ENCODE measurements around the gene FASN. TPM values are rescaled to one million over a fixed set of nuclear protein-coding genes. Genes with fewer than 3 reads are reported as not detected.

FASN gene
- total RNA-seq, 1 experiment from 2014 or later: 64.6 TPM

DNA sequence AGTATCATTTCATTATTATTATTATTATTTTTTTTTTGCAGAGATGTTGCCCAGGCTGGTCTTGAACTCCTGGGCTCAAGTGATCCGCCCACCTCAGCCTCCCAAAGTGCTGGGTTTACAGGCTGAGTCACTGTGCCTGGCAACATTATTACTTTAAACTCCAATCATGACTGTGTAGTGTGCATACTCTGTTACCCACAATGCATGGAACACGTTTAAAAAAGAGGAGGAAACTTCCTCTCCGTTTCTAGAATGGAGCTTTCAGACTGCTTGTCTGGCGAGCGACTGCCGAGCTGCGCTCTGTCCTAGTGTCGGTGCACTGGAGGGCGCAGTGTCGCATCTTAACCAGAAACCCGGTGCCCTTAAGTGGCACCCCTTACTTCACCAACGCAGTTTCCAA, 22.1 kb upstream of the FASN start:
- no peak for DNase-seq (ENCODE audit: low read depth)
- in situ Hi-C loops (cut with HindIII; ENCODE audit: low pct_unique_long_range_greater_than_20kb, low sequenced_read_pairs): no loop called here

DNA sequence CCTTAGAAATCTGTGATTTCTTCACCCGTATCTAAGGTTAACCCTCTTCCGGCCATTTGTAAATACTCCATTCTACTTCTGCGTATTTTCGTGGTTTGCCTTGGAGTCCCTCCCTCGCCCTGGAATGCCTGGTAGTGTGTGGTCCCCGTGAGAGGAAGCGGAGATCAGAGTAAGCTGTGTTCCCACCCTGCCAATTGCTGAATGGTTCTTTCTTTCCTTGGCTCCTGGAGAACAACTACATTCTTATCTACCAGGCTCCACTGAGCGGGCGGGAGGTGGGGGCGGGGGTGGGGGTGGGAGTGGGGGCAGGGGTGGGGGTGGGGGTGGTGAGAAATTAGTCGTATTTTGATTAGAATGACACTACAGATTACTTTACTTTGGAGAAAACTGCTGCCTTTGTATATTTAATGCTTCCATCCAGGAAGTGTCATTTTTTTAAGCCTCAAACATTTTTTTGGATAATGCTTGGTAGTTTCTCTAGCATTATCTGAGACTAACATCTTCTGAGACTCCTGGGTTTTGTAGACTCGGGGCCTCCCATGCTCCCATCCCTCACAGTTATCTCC, 20.9 kb upstream of the FASN start:
- in situ Hi-C loops (cut with HindIII; ENCODE audit: low pct_unique_long_range_greater_than_20kb, low sequenced_read_pairs): no loop called here

DNA sequence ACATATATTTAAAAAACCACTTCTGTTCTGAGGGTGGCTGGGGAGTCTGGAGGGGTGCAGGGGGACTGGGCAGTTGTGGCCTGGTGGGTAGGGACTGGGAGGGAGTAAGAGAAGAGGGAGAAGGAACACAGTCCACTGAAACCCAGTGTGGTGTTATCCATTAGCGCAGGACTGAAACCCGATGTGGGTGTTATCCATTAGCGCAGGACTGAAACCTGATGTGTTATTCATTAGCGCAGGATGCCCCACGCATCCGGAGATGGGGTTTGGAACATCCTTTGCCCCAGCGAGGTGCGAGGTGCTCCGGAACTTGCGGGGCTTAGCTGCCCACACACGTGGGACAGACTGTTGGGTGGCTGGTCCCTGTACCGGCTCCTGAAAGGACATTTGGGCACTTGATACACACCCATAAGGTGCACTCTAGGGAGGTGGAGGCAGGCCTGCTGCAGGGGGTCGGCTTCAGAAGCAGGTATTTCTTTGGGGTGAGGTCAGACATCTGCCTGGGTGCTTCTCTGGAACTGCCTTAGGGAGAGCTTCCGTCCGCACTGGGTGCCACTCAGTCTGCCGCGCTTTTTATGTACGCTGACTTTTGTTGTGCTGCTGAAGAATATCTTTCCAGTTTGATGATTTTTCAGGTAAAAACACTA, 20.3 kb upstream of the FASN start:
- no peak for DNase-seq (ENCODE audit: low read depth)
- in situ Hi-C loops (cut with HindIII; ENCODE audit: low pct_unique_long_range_greater_than_20kb, low sequenced_read_pairs): no loop called here

More for the DNA sequence above, 20.9 kb upstream of the FASN start:
- no peak for DNase-seq (ENCODE audit: low read depth)

DNA sequence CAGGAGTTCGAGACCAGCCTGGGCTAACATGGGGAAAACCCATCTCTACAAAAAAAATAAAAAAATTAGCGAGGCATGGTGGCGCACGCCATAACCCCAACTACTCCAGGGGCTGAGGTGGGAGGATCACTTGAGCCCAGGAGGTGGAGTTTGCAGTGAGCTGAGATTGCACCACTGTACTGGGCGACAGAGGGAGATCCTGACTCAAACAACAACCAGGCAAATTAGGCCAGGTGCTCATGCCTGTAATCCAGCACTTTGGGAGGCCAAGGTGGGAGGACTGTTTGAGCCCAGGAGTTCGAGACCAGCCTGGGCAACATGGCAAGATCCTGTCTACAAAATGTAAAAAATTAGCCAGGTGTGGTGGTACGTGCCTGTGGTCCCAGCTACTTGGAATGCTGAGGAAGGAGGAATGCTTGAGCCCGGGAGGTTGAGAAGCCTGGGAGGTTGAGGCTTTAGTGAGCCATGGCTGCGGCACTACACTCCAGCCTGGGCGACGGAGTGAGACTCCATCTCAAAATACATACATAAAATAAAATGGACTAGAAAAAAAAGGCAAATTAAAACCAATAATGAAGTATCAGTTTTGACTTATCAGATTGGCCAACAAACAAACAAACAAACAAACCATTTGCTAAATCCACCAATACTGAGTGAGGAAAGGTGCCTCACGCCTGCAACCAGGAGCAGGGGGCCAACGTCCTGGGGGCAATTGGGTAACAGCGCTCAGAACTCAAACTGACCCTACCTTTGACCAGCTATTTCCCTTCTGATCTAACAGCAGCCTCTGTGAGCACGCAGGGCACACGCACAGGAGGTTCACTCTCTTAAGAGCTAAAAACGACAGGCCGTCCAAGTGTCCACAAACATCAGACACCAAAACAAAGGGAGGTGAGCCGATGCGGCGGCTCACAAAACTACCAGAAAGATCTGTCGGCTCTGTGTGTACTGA, 19.4 kb upstream of the FASN start:
- in situ Hi-C loops (cut with HindIII; ENCODE audit: low pct_unique_long_range_greater_than_20kb, low sequenced_read_pairs): no loop called here
- no peak for DNase-seq (ENCODE audit: low read depth)

DNA sequence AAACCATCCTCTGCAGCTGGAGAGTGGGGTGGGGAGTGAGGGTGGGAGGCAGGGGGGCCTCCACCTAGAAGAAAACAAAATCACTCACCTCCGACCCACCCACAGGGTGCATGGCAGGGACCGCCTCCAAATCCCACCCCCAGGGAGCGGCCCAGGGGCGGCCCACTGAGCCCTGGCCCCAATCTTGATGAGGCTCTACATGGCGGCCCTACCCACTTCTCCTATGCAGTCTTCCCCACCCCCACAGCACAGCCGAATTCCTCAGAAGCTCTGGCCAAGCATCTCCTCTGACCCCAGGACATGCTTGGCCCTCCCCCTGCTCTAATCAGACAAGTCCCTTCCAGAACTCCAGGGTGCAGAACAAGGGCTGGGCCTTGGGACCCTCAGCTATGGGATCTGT, 18.2 kb upstream of the FASN start:
- DNase-seq (ENCODE audit: low read depth): no peak
- in situ Hi-C loops (cut with HindIII; ENCODE audit: low pct_unique_long_range_greater_than_20kb, low sequenced_read_pairs): no loop called here

DNA sequence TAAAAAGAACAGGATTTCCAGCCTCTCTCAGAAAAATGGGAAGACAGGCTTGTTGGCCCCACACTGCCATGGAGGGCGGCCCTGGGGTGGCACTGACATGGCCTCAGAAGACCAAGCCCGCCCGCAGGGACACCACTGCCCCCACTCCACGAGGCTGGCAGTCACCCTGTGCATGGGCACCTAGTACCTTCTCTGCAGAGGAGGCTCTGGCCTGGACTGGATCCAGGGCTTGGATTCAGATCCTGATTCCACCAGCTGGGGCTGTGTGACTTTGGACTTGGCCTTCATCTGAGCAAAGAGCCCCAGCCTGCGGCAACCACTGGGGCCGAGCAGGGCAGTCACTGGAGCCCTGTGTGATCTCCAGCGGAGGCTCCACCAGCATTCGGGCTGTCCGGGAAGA, 16.8 kb upstream of the FASN start:
- no peak for DNase-seq (ENCODE audit: low read depth)
- in situ Hi-C loops (cut with HindIII; ENCODE audit: low pct_unique_long_range_greater_than_20kb, low sequenced_read_pairs): no loop called here

DNA sequence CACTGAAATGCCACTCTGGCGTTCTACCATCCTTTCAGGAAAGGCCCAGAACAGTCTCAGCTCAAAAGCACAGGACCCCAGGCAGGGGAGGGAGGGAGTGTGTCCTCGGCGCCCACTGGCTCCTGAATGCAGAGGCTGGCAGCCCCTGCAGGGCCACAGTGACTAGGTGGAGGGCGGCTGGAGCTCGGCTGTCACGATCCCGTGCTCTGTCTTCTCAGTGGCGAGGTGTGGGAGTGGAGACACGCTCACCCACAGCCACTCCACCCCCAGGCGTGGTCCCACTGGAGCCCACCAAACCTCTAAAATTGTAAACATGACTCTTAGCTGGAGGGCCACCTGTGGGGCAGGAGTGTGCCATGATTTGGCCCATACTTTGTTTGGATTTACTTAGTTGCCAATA, 16.4 kb upstream of the FASN start:
- DNase-seq (ENCODE audit: low read depth): no peak
- in situ Hi-C loops (cut with HindIII; ENCODE audit: low pct_unique_long_range_greater_than_20kb, low sequenced_read_pairs): no loop called here

DNA sequence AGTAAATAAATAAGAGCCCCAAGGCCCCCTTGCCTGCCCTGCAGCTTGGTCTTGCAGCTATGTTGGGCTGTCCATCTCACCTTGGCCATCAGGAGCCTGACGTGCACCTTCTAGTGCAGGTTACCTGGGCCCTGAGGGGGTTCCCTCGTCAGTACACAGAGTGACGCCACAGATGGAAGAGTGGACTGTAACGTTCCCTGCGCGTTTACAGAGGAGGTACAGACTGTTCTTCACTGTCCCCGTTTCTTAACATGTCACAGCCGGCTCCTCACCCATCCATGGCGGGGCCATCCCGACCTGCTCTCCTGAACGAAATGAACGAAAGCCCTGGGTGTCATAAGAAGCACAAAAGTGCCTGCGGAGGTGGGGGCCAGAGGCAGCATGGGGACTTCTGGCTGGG, 15.9 kb upstream of the FASN start:
- in situ Hi-C loops (cut with HindIII; ENCODE audit: low pct_unique_long_range_greater_than_20kb, low sequenced_read_pairs): no loop called here
- DNase-seq (ENCODE audit: low read depth): no peak

DNA sequence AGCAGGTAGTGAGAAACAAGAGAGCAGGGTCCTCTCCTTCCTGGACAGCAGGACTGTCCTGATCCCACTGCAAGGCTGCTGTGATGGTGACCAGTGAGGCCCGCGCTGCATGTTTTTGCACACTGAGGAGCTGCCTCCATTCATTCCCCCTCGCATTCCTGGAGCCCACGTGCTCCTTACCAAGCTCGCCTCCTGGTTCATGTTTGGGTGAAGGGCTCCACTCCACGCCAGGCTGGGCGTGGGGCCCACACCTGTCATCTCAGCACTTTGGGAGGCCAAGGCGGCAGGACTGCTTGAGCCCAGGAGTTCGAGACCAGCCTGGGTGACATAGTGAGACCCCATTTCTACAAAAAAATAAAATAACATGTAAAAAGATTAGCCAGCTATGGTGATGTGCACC, 15.4 kb upstream of the FASN start:
- in situ Hi-C loops (cut with HindIII; ENCODE audit: low pct_unique_long_range_greater_than_20kb, low sequenced_read_pairs): no loop called here

DNA sequence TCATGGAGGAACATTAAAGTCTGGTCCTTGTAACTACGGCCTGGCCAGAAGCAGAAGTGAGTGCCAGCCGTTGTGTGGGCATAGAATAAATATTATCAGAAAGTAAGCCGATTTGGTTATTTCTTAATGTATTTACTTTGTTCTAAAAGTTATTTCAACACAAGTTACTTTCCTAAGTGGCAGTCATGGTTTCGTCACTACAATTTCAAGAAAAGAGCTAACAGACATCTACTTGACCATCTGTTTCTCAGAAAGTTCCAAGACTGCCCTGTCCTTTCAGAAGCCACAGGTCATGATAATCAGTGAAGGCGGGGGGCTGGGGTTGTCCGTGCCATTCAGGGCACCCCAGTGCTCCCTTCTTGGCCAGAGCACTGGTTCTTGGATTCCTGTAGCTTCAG, 14.9 kb upstream of the FASN start:
- DNase-seq (ENCODE audit: low read depth): no peak
- in situ Hi-C loops (cut with HindIII; ENCODE audit: low pct_unique_long_range_greater_than_20kb, low sequenced_read_pairs): no loop called here

More for the DNA sequence above, 15.4 kb upstream of the FASN start:
- no peak for DNase-seq (ENCODE audit: low read depth)

DNA sequence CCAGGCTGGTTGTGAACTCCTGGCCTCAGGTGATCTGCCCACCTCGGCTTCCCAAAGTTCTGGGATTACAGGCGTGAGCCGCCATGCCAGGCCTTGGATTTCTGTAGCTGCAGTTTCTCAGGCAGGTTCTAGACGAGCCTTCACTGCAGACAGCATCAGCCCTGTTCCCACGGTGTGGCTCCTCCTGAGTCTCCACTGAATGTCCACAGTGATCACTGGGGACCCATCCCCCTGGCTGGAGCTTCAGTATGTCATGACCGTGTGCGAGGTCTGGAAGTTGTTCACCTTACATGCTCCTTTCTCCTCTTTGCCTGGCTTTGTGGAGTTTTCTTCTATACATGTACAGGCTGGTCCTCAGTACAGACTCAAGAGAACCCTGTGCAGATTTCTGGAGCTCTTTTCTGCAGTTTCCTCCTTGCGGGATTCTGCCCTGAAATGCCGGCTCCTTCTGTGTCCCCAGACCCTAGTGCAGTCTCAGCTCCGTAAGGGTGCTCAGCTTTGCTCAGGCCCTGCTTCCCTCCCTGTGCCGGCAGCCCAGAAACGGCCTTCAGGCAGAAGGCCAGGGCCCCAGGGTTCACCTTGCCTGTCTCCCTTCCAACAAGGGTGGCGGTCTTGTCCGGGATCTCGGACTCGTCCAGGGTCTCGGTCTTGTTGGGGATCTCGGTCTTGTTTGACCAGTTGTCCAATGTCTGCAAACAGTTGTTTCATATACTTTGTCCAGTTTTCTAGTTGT, 14.3 kb upstream of the FASN start:
- in situ Hi-C loops (cut with HindIII; ENCODE audit: low pct_unique_long_range_greater_than_20kb, low sequenced_read_pairs): no loop called here

DNA sequence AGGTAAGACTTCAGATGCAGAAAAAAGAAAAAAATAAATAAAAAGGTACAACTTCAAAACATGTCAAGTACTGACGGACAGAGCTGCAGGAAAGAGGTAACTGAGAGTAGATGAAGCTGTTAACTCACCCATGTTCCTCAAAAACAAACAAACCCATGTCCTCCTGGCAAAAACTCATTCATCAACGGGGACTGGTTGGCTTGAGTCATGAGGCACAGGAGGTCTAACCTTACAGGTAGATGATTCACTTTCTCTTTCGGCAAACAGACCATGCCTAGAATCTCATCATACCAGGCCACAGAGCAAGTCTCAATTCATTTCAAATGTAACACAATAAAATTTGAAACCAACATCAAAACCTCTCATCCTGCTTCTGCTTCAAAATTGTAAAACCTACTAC, 12.3 kb upstream of the FASN start:
- peak; percentile 69 for DNase-seq (ENCODE audit: low read depth)
- in situ Hi-C loops (cut with HindIII; ENCODE audit: low pct_unique_long_range_greater_than_20kb, low sequenced_read_pairs): no loop called here

More for the DNA sequence above, 14.3 kb upstream of the FASN start:
- DNase-seq (ENCODE audit: low read depth): no peak

DNA sequence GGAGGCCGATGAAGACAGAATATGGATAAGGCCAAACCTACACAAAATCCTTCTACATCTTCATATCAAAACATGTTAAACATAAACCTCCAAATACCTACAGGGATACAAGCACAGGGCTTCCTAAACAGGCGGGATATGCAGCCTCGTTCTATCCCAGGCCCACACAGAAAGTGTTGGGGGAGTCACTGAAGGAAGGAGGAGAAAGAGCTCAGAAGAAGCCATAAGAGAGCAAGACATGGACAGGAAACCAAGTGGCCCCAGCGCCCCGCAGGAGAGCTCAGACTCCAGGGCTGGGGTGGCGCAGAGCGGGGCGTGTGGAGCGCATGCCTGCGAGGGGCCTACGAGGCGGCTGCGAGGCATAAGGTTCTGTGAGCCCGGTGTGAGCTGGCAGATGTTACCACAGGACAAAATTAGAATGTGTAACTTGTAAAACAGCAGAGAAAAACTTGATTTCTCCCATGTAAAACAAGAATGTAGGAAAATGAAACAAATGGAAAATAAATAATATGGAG, 11.0 kb upstream of the FASN start:
- in situ Hi-C loops (cut with HindIII; ENCODE audit: low pct_unique_long_range_greater_than_20kb, low sequenced_read_pairs): no loop called here
- no peak for DNase-seq (ENCODE audit: low read depth)

DNA sequence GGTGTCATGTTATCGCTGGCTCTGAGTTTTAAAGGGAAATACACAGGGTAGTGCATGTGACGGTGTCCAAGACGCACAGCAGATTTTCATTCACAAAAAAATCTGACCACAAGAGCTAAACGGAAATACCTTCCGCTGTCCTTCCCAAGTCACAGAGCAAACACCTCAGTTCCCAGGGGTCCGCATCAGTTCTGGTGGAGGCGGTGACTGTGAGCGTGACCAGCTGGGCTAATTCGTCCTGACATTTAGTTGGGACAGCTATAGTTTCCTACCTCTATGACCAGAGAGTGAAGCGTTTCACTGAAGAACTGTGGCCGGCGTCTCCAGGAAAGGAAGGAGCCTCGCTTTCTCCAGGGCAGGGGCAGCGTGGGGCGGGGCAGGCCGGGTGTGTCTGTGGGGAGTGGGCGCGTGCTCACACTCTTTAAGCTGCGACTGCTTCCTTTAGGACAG, 10.5 kb upstream of the FASN start:
- in situ Hi-C loops (cut with HindIII; ENCODE audit: low pct_unique_long_range_greater_than_20kb, low sequenced_read_pairs): no loop called here
- DNase-seq (ENCODE audit: low read depth): no peak

DNA sequence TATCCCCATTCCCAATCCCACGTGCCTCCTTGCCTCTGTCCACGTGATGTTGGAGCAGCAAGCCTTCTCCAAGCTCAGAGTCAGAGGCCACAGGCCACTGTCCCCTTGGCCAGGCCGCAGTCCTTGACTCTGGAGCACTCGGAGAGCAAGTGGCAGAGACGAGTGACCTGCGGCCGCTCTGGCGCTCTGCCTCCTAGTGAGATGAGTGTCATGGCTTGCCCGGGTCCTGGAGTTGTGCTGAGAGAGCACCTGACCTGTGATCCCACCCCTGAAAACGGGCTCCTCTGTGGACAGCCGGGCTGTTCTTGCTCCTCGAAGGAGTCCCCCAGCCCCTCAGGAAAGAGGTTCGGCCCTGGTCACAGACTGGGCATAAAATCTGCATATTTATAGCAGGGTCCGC, 10.0 kb upstream of the FASN start:
- no peak for DNase-seq (ENCODE audit: low read depth)
- in situ Hi-C loops (cut with HindIII; ENCODE audit: low pct_unique_long_range_greater_than_20kb, low sequenced_read_pairs): no loop called here

DNA sequence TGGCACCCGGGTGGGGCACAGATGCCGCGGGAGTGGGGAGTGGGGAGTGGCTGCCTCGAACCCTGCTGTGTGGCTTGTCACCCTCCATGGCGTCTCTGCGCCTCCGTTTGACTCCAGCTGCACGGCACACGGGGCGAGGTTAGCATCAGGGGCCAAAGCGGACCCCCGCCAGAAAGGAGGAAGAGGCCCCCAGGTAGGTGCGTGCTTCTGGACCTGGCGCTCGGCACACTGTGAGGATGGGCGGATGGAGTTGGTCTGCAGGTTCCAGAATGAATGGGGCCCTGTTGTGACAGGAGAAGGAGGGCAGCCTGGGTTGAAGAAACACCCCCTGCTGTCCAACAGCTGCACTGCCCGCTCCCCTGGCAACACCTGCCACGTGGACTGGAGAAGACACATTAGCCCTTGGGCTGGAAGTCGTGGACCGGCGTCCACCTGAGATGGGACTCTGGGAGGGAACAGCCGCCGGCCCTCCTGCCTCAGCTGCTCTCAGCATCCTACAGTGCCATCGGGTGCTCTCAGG, 9.4 kb upstream of the FASN start:
- in situ Hi-C loops (cut with HindIII; ENCODE audit: low pct_unique_long_range_greater_than_20kb, low sequenced_read_pairs): no loop called here
- DNase-seq (ENCODE audit: low read depth): no peak

DNA sequence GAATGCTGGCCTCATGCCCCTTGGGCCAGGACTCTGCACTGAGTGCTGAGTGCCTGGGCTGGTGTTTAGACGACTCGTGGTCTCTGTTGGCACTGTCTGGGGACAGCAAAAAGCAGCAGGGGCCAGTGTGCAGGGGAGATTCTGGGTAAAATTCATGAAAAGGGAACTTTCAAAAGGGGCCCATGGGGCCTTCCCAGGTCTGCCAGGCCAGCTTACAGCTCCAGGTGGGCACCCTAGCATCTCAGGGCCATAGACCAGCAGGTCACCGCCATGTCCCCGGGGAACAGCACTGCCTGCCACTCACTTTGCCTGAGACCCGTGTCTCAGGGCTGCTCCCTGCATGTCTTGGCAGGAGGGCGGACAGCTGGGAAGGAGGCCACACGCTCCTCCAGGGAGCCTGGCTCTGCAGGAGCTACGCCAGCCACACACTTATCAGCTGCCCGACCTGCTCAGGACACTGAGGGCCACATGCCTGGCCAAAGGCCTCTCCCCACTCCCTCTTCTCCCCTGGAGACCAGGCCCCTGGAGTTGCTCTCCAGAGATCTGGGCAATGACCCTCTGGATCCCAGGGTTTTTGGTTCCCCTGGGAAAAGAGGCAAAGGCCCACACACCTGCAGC, 8.8 kb upstream of the FASN start:
- in situ Hi-C loops (cut with HindIII; ENCODE audit: low pct_unique_long_range_greater_than_20kb, low sequenced_read_pairs): no loop called here

More for the DNA sequence above, 8.8 kb upstream of the FASN start:
- DNase-seq (ENCODE audit: low read depth): no peak
